ENCODE data around the gene B4GALT2. TPM values are rescaled to one million over a fixed set of nuclear protein-coding genes. Genes with fewer than 3 reads are reported as not detected.

The B4GALT2 gene
- total and polyA plus RNA-seq, 2 of the 8 experiments (the other 6 are each of a cell fraction or from before 2014, with no cell fraction given), result 56.5 to 121 TPM

DNA sequence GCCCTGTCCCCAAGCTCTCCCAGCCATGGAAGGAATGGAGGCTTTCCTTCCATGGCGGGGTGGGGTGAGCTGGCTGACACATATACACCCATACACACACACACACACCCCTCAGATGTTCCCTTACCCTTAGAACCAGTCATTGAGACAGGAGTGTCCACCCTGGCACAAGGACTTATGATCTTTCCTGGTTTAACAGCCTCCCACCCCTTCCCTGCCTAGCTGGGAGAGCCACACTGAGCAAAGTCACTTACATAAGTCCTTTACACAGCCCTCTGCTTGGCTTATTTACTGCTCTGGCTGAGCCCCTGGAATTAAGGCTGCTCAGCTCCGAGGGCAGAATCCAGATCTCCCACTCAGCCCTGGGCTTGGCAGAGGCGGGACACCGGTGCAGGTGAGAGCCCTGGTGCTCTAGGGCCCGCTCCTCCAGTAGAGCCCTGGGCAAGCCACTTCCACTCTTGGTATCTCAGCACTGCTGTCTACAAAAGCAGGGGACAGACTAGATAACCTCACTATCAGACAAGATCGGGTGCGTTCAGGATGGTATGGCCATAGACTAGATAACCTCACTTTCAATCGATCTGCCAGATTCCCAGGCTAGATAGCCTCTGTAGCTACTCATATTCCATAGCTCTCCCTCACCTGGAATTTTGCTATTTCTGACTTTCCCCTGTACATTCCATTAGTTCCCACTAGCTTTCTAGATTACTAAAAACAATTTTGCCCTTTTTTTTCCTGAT, 35.5 kb downstream of the B4GALT2 start:
- no peaks in the 10 kb centered on the region for H3K79me1 ChIP-seq (ENCODE audit: low read depth, low read length)
- no peak overlapping the region for H4K5ac ChIP-seq (ENCODE audit: insufficient read length, low read depth, low read length)
- peaks cover 0 to 8% of the 10 kb centered on the region in 2 experiments for H4K20me1 ChIP-seq (replicated peaks in 1 of 2; ENCODE audit: control insufficient read depth in 1 of 2, insufficient read depth in 2 of 2, low read length in 2 of 2)
- 80% methylated on average over 8 of the region's 8 CpGs; no CpG with 5 or more reads in 1 of the 2 experiments for WGBS, 2 experiments (ENCODE audit: extremely low coverage in 1 of 2, insufficient coverage in 1 of 2, insufficient read length in 1 of 2, insufficient replicate concordance in 2 of 2, low coverage in 1 of 2, low lambda C conversion rate in 2 of 2, missing lambda C conversion rate in 1 of 2)
- no peak overlapping the region for H2BK5ac ChIP-seq (ENCODE audit: low read depth, low read length)
- no peak overlapping the region for H3K27ac ChIP-seq (ENCODE audit: low read depth, low read length)
- no peak overlapping the region for H3K56ac ChIP-seq (replicated peaks; ENCODE audit: insufficient read length, low read depth, low read length)
- no peak overlapping the region for H2BK20ac ChIP-seq (ENCODE audit: low read length)
- no peak overlapping the region for H2BK15ac ChIP-seq (ENCODE audit: low read length)
- H3K4me3 ChIP-seq (ENCODE audit: extremely low read depth in 1 of 4, insufficient read depth in 2 of 4, low read depth in 3 of 4, low read length in 4 of 4), result no peak overlapping the region
- no peaks in the 10 kb centered on the region for H3K9me3 ChIP-seq (ENCODE audit: insufficient read depth in 2 of 2, low read depth in 1 of 2, low read length in 1 of 2)
- no peak overlapping the region for H4K8ac ChIP-seq (ENCODE audit: extremely low read depth, insufficient read depth, low read length)
- no peaks in the 10 kb centered on the region for H3K23me2 ChIP-seq (ENCODE audit: low read depth, low read length)
- ChIA-PET POLR2A (ENCODE audit: partially characterized antibody) (interaction anchor here (0.6 to 27.1 kb wide), 6 partner anchors 4 to 54 kb away, joined by 3 to 544 read pairs (median 8); partner anchors contain the start of gene SLC6A9), CTCF (ENCODE audit: partially characterized antibody) (interaction anchor here (0.8 to 16.6 kb wide), 8 partner anchors 11 to 249 kb away, joined by 3 to 252 read pairs (median 6); partner anchors contain the start of gene SLC6A9)
- no peak overlapping the region for H4K91ac ChIP-seq (replicated peaks; ENCODE audit: insufficient read length, low read length)
- H3K4me2 ChIP-seq (ENCODE audit: insufficient read depth in 1 of 2, low read depth in 2 of 2, low read length in 2 of 2), result no peak overlapping the region
- H2AFZ ChIP-seq (ENCODE audit: low read length), result no peak overlapping the region
- no peak overlapping the region for H3K18ac ChIP-seq (ENCODE audit: extremely low read depth, low read length)
- no peak overlapping the region for H2AK5ac ChIP-seq (ENCODE audit: low read depth, low read length)
- H2BK120ac ChIP-seq (replicated peaks; ENCODE audit: low read depth, low read length), result no peak overlapping the region
- no peaks in the 10 kb centered on the region for H3K79me2 ChIP-seq (ENCODE audit: control insufficient read depth in 1 of 2, insufficient read depth in 2 of 2, low read length in 2 of 2)
- H2BK12ac ChIP-seq (ENCODE audit: low read depth, low read length), result no peak overlapping the region
- H3K14ac ChIP-seq (ENCODE audit: insufficient read length), result no peak overlapping the region
- H3K4me1 ChIP-seq (replicated peaks in 1 of 4; ENCODE audit: control insufficient read depth in 3 of 4, insufficient read depth in 4 of 4, low read length in 3 of 4), result peaks cover 0 to 8% (median 2%) of the 10 kb centered on the region in 4 experiments; a peak in 3 of 7 replicates
- no peak for DNase-seq (ENCODE audit: low read depth in 1 of 2, low spot score in 2 of 2)
- no peaks in the 10 kb centered on the region for H3K27me3 ChIP-seq (replicated peaks in 1 of 4; ENCODE audit: control insufficient read depth in 3 of 4, extremely low read depth in 1 of 4, insufficient read depth in 3 of 4, low read length in 3 of 4)
- H3K36me3 ChIP-seq (ENCODE audit: control insufficient read depth in 2 of 4, insufficient read depth in 4 of 4, low read length in 3 of 4), result peaks cover 0 to 2% (median 0%) of the 10 kb centered on the region in 4 experiments; a peak in 1 of 8 replicates
- no peak overlapping the region for H3K23ac ChIP-seq (ENCODE audit: insufficient read length)
- no peak for TF ChIP-seq HDAC2 (IDR thresholded peaks at IDR 0.05; ENCODE audit: borderline replicate concordance in 1 of 2, low read depth in 2 of 2, low read length in 2 of 2)
- TF ChIP-seq KDM5A (IDR thresholded peaks at IDR 0.05; ENCODE audit: low read length), result no peak
- no peak for TF ChIP-seq EP300 (IDR thresholded peaks at IDR 0.05; ENCODE audit: borderline replicate concordance in 1 of 2, low read depth in 2 of 2, low read length in 2 of 2)
- no peak for TF ChIP-seq NRF1 (IDR thresholded peaks at IDR 0.05; ENCODE audit: low read depth, low read length)
- no peak for TF ChIP-seq POLR2A (IDR thresholded peaks at IDR 0.05; ENCODE audit: control extremely low read depth in 1 of 2, low read depth in 2 of 2, low read length in 2 of 2)
- TF ChIP-seq CHD1 (IDR thresholded peaks at IDR 0.05; ENCODE audit: low read depth, low read length), result no peak
- TF ChIP-seq TCF12 (IDR thresholded peaks at IDR 0.05; ENCODE audit: low read depth, low read length), result no peak
- TF ChIP-seq POLR2AphosphoS5 (IDR thresholded peaks at IDR 0.05; ENCODE audit: low read depth, low read length), result no peak
- no peak for TF ChIP-seq SP2 (IDR thresholded peaks at IDR 0.05; ENCODE audit: low read length)
- TF ChIP-seq SRF (IDR thresholded peaks at IDR 0.05; ENCODE audit: low read depth, low read length), result no peak
- no peak for TF ChIP-seq KDM4A (IDR thresholded peaks at IDR 0.05; ENCODE audit: low read depth, low read length, severe bottlenecking)
- H3K9ac ChIP-seq (replicated peaks in 1 of 4; ENCODE audit: extremely low read depth in 1 of 4, low read depth in 3 of 4, low read length in 3 of 4), result no peak overlapping the region
- FAIRE-seq, result no peak
- H3K4ac ChIP-seq (replicated peaks; ENCODE audit: insufficient read length, low read depth, low read length), result no peak overlapping the region

Measured in H1 (cell line).